Hepatocyte (in vitro differentiated cells): ENCODE results near the gene AMBRA1. TPM values are rescaled to one million over a fixed set of nuclear protein-coding genes. Genes with fewer than 3 reads are reported as not detected.
A peak's percentile ranks its signal among the peaks of the same experiment; 100 is the strongest.

ENCODE experiments used
- DNase-seq: peaks from one replicate; pipeline ENCODE4 v3.0.0-alpha.2; 2016; ENCODE audit warnings: low spot score
- H2AFZ ChIP-seq: fragments of 200-600 bp; sonication (generic); 2 replicates; pipeline ENCODE4 v1.6.0; 2016; ENCODE audit warnings: antibody characterized with exemption, mild to moderate bottlenecking
- H3K27ac ChIP-seq: fragments of 200-600 bp; sonication (generic); 2 replicates; pipeline ENCODE4 v1.5.1; 2016; ENCODE audit warnings: mild to moderate bottlenecking
- H3K27me3 ChIP-seq: fragments of 200-600 bp; sonication (generic); 2 replicates; pipeline ENCODE4 v1.6.1; 2016
- H3K36me3 ChIP-seq: fragments of 200-600 bp; sonication (generic); replicated peaks from 2 replicates; pipeline ENCODE4 v1.5.1; 2016; ENCODE audit warnings: low read depth; ENCODE audit not compliant: insufficient read depth
- H3K4me1 ChIP-seq: fragments of 200-600 bp; sonication (generic); 2 replicates; pipeline ENCODE4 v1.5.1; 2016; ENCODE audit warnings: mild to moderate bottlenecking, moderate library complexity; ENCODE audit not compliant: insufficient read depth
- H3K4me2 ChIP-seq: fragments of 200-600 bp; sonication (generic); 2 replicates; pipeline ENCODE4 v1.6.0; 2016
- H3K4me3 ChIP-seq: fragments of 200-600 bp; sonication (generic); 2 replicates; pipeline ENCODE4 v1.5.1; 2016; ENCODE audit warnings: mild to moderate bottlenecking
- H3K79me2 ChIP-seq: fragments of 200-600 bp; sonication (generic); 2 replicates; pipeline ENCODE4 v1.6.0; 2017; ENCODE audit warnings: mild to moderate bottlenecking
- H3K9me2 ChIP-seq: fragments of 200-600 bp; sonication (generic); replicated peaks from 2 replicates; pipeline ENCODE4 v1.6.0; 2017; ENCODE audit warnings: mild to moderate bottlenecking; ENCODE audit not compliant: insufficient read depth
- H3K9me3 ChIP-seq: fragments of 200-600 bp; sonication (generic); 2 replicates; pipeline ENCODE4 v1.5.1; 2016; ENCODE audit warnings: low read depth, mild to moderate bottlenecking
- H4K20me1 ChIP-seq: fragments of 200-600 bp; sonication (generic); 2 replicates; pipeline ENCODE4 v1.6.0; 2016; ENCODE audit warnings: mild to moderate bottlenecking; ENCODE audit not compliant: insufficient read depth, poor library complexity, severe bottlenecking
- CTCF ChIP-seq: fragments of 200-600 bp; sonication (generic); IDR thresholded peaks from 2 replicates; pipeline ENCODE4 v1.5.1; 2016; ENCODE audit warnings: antibody characterized with exemption, mild to moderate bottlenecking; ENCODE audit not compliant: poor library complexity
- EZH2 ChIP-seq: fragments of 200-600 bp; sonication (generic); IDR thresholded peaks from 2 replicates; pipeline ENCODE4 v1.6.1; 2016; ENCODE audit warnings: antibody characterized with exemption, mild to moderate bottlenecking, borderline replicate concordance
- EZH2phosphoT487 ChIP-seq: fragments of 200-600 bp; sonication (generic); IDR thresholded peaks from one replicate; pipeline ENCODE4 v1.6.1; 2018; ENCODE audit warnings: antibody characterized with exemption, mild to moderate bottlenecking, low read depth, moderate library complexity; ENCODE audit not compliant: unreplicated experiment, severe bottlenecking
- WGBS: methylation state at CpG from one replicate; pipeline ENCODE4 v1.1.6; 2016; ENCODE audit warnings: low lambda C conversion rate; ENCODE audit errors: missing lambda C conversion rate; 5-methylcytosine and 5-hydroxymethylcytosine counted together
- polyA plus RNA-seq: library from polyadenylated mRNA; unstranded; fragments of >200 nt; fragmentation: Nextera tagmentation; extraction: Ambion mirVana; gene quantifications from 2 replicates; pipeline ENCODE4 v1.2.1, GENCODE V29; 2016
- total RNA-seq: library from RNA; depleted of rRNA; stranded (reverse); fragments of >200 nt; gene quantifications from 2 replicates; pipeline ENCODE4 v1.2.3, GENCODE V29; 2014

AMBRA1 gene
- total and polyA plus RNA-seq, 2 experiments from 2014 or later, result 7.2 to 31.2 TPM

- Histone ChIP-seq H2AFZ (no peak overlapping the region), H3K36me3 (no peaks in the 10 kb centered on the region), H3K27me3 (no peaks in the 10 kb centered on the region), H3K4me3 (no peak overlapping the region), H4K20me1 (peaks cover 39% of the 10 kb centered on the region), H3K9me2 (no peaks in the 10 kb centered on the region), H3K27ac (peak overlapping the region; percentile 12), H3K4me1 (peaks cover 25% of the 10 kb centered on the region), H3K4me2 (peak overlapping the region; percentile 62), H3K9me3 (no peaks in the 10 kb centered on the region), H3K79me2 (peaks cover 91% of the 10 kb centered on the region)
- TF ChIP-seq CTCF (no peak), EZH2phosphoT487 (no peak), EZH2 (no peak)
- WGBS, result 63% methylated on average over 6 of the region's 6 CpGs
- no peak for DNase-seq
Measured at GRCh38 chr11:46523290-46523689, 70.5 kb downstream of the AMBRA1 start.

- H4K20me1 ChIP-seq, result peaks cover 39% of the 10 kb centered on the region
- H3K27me3 ChIP-seq, result no peaks in the 10 kb centered on the region
- WGBS, result 68% methylated on average over 5 of the region's 5 CpGs
- peaks cover 25% of the 10 kb centered on the region for H3K4me1 ChIP-seq
- no peaks in the 10 kb centered on the region for H3K9me2 ChIP-seq
- peak overlapping the region; percentile 12 for H3K27ac ChIP-seq
- H3K4me2 ChIP-seq, result peak overlapping the region; percentile 62
- no peak for DNase-seq
- TF ChIP-seq CTCF (no peak), EZH2 (no peak), EZH2phosphoT487 (no peak)
- H3K9me3 ChIP-seq, result no peaks in the 10 kb centered on the region
- no peak overlapping the region for H3K4me3 ChIP-seq
- no peaks in the 10 kb centered on the region for H3K36me3 ChIP-seq
- no peak overlapping the region for H2AFZ ChIP-seq
- peaks cover 89% of the 10 kb centered on the region for H3K79me2 ChIP-seq
Measured at GRCh38 chr11:46522682-46523281, 71.0 kb downstream of the AMBRA1 start.

- Histone ChIP-seq H3K4me1 (peaks cover 25% of the 10 kb centered on the region), H3K27me3 (no peaks in the 10 kb centered on the region), H3K4me3 (no peak overlapping the region), H3K27ac (peak overlapping the region; percentile 12), H3K4me2 (peak overlapping the region; percentile 62), H4K20me1 (peaks cover 33% of the 10 kb centered on the region), H3K9me2 (no peaks in the 10 kb centered on the region), H2AFZ (no peak overlapping the region), H3K79me2 (peaks cover 88% of the 10 kb centered on the region), H3K36me3 (no peaks in the 10 kb centered on the region), H3K9me3 (no peaks in the 10 kb centered on the region)
- no peak for DNase-seq
- TF ChIP-seq EZH2phosphoT487 (no peak), CTCF (peak; percentile 22)
- 88% methylated on average over 4 of the region's 4 CpGs for WGBS
Measured at GRCh38 chr11:46521961-46522681, 71.7 kb downstream of the AMBRA1 start.
